ENCODE results near the gene ARPC1A.
"Not testable (repeated sequence)": the region's sequence is repeated elsewhere in the genome, so short reads cannot be mapped to it uniquely, and the experiment has no call there.

ARPC1A gene

GRCh38 chr7:99325592-99326407, at the start of gene ARPC1A:
Gene ARPC1A (plus strand): TSS chr7:99325898. CDS start chr7:99333354, 7,456 bp downstream.
- DNase-seq = peak; percentile 81 to 87

- DNase-seq = no peak
Observed at GRCh38 chr7:99278180-99278579, 47.5 kb upstream of the ARPC1A start.

GRCh38 chr7:99284165-99284564, 41.5 kb upstream of the ARPC1A start:
- DNase-seq = not testable (repeated sequence)

- no peak for DNase-seq
Observed at GRCh38 chr7:99287779-99288534, 37.7 kb upstream of the ARPC1A start.

- no peak for DNase-seq
Observed at GRCh38 chr7:99289185-99289584, 36.5 kb upstream of the ARPC1A start.

GRCh38 chr7:99290148-99290547, 35.5 kb upstream of the ARPC1A start:
- DNase-seq = not testable (repeated sequence)

- DNase-seq = no peak
Observed at GRCh38 chr7:99290980-99291607, 34.6 kb upstream of the ARPC1A start.

- DNase-seq = no peak
Observed at GRCh38 chr7:99292127-99292526, 33.6 kb upstream of the ARPC1A start.

- no peak for DNase-seq
Observed at GRCh38 chr7:99293167-99293566, 32.5 kb upstream of the ARPC1A start.

- no peak for DNase-seq
Observed at GRCh38 chr7:99293650-99294049, 32.0 kb upstream of the ARPC1A start.

- DNase-seq = no peak
Observed at GRCh38 chr7:99296471-99296870, 29.2 kb upstream of the ARPC1A start.

GRCh38 chr7:99301496-99301895, 24.2 kb upstream of the ARPC1A start:
- no peak for DNase-seq

GRCh38 chr7:99305473-99306260, 20.0 kb upstream of the ARPC1A start:
- DNase-seq = no peak

- no peak for DNase-seq
Observed at GRCh38 chr7:99308461-99309074, 17.1 kb upstream of the ARPC1A start.

GRCh38 chr7:99309111-99309510, 16.6 kb upstream of the ARPC1A start:
- DNase-seq = no peak

- DNase-seq = no peak
Observed at GRCh38 chr7:99310004-99310403, 15.7 kb upstream of the ARPC1A start.

GRCh38 chr7:99311702-99312101, 14.0 kb upstream of the ARPC1A start:
- DNase-seq = no peak

GRCh38 chr7:99312316-99313203, 13.1 kb upstream of the ARPC1A start:
- peak; percentile 26 to 64 for DNase-seq

GRCh38 chr7:99313204-99313573, 12.5 kb upstream of the ARPC1A start:
- no peak for DNase-seq

- no peak for DNase-seq
Observed at GRCh38 chr7:99314504-99314903, 11.2 kb upstream of the ARPC1A start.

- DNase-seq = no peak
Observed at GRCh38 chr7:99320371-99320770, 5.3 kb upstream of the ARPC1A start.
